GM13977 (cell line): ENCODE measurements around the gene OSBP2.

Experiments
- DNase-seq: peaks from one replicate; pipeline ENCODE4 v3.0.0; 2012; ENCODE audit warnings: low spot score
- CTCF ChIP-seq: IDR thresholded peaks from 2 replicates; pipeline ENCODE4 v1.5.1; 2012; ENCODE audit warnings: mild to moderate bottlenecking, control low read depth; ENCODE audit not compliant: insufficient read depth; ENCODE audit errors: extremely low read depth, missing control alignments
- in situ Hi-C: fragments of 300-500 bp; cut with MboI; formaldehyde crosslinking; loops from one replicate; pipeline ENCODE4 v1.12.0; 2022; ENCODE audit warnings: low sequenced_read_pairs, low pct_unique_long_range_greater_than_20kb, mixed read lengths, inconsistent platforms; ENCODE audit not compliant: unreplicated experiment

Gene OSBP2

DNA sequence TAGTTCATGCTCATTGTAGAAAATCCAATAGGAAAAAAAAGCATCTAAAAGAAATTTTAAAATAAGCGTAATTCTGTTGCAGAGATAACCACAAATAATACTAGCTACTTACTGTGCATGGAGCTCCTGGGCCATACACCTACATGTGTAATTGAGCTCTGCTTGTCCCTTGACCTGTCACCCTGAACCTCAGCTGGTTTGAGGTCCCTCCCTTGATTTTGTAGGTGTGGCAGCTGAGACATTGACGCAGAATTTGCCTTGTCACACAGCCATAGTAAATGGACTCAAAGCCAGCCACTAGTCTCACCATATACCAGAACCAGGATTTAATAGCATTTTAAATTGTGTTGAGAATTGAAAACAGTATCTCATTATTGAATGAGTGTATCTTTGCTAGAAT, 138.6 kb downstream of the OSBP2 start:
- TF ChIP-seq CTCF = no peak
- in situ Hi-C loops = no loop called here
- peak; percentile 1 for DNase-seq

GRCh38 chr22:30837531-30837930, 142.9 kb downstream of the OSBP2 start:
- TF ChIP-seq CTCF = no peak
- no peak for DNase-seq
- in situ Hi-C loops = no loop called here

DNA sequence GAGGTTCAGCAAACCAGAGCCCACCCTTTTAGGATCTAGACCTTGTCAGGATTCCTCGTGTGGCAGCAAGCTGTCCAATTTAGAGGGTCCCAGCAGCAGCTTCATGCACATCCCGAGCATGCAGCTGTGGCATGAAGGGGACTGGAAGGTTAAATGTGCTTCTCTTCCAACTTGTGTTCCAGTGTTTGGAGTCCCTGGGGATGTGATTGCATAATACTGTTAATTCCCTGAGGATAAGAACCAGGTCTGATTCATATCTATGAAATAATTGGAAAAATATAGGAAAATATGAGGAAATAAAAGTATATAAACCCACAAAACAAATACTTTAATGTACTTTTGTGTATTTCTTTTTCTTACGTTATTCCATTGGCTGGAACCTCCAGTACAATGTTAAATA, 143.4 kb downstream of the OSBP2 start:
- DNase-seq = no peak
- in situ Hi-C loops = no loop called here
- TF ChIP-seq CTCF = no peak

DNA sequence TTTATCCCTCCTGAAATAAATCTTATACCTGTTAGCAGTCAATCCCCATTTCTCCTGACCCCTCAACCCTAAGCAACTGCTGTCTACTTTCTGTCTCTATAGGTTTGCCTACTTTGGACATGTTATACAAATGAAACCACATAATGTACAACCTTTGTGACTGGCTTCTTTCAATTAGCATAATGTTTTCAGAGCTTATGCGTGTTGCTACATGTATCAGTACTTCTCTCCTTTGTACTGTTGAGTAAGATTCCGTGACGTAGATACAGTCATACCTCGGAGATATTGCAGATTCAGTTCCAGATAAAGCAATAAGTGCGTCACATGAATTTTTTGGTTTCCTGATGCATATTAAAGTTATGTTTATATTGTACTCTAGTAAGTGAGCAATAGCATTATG, 146.6 kb downstream of the OSBP2 start:
- no peak for DNase-seq
- in situ Hi-C loops = no loop called here
- TF ChIP-seq CTCF = no peak

- in situ Hi-C loops = no loop called here
- TF ChIP-seq CTCF = no peak
- no peak for DNase-seq
These were observed 148.6 kb downstream of the OSBP2 start for GRCh38 chr22:30843245-30843644.

GRCh38 chr22:30847583-30847982, 152.9 kb downstream of the OSBP2 start:
- no peak for DNase-seq
- TF ChIP-seq CTCF = no peak
- in situ Hi-C loops = no loop called here

DNA sequence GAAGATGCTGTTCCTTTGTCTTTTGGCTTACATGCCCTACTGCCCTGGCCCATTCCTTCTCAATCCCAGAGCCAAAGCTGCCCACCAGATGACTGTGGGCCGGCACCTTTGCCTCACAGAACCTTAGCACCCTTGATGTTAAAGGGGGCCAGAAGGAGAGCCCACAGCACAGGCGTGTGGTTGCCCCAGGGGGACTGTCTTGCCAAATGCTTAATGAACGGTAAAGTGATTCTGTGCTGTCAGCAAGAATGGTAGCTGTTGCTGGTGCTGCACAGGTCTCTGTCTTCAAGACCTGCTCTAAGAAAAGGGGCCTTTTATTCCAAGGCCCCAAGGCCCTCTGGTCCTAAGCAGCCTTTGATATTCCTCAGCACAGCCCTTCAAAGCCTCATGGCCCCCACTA, 160.6 kb downstream of the OSBP2 start:
- in situ Hi-C loops = no loop called here
- no peak for DNase-seq
- TF ChIP-seq CTCF = no peak
